ENCODE measurements around the gene PRPF6.

The PRPF6 gene

GRCh38 chr20:64035933-64036345 lies 55.0 kb downstream of the PRPF6 start, which contains the start of gene C20orf204:
Gene C20orf204 (plus strand): TSS chr20:64036182. CDS start chr20:64036324, 142 bp downstream.
- no peak within 1 kb of the TSS for H3K4me3 ChIP-seq (ENCODE audit: severe bottlenecking)
- H3K27ac ChIP-seq (ENCODE audit: poor library complexity, severe bottlenecking) = no peak within 1 kb of the TSS

GRCh38 chr20:64036346-64037198 lies 55.6 kb downstream of the PRPF6 start:
- no peaks in the 10 kb centered on the region for H3K9me3 ChIP-seq (ENCODE audit: severe bottlenecking)
- no peak for ATAC-seq (ENCODE audit: low read depth)
- H3K27ac ChIP-seq (ENCODE audit: poor library complexity, severe bottlenecking) = no peak overlapping the region
- TF ChIP-seq CTCF (IDR thresholded peaks at IDR 0.05; ENCODE audit: poor library complexity, severe bottlenecking) = no peak
- no peak for DNase-seq (ENCODE audit: low spot score)
- H3K27me3 ChIP-seq (ENCODE audit: insufficient read depth, poor library complexity, severe bottlenecking) = peaks cover 6% of the 10 kb centered on the region
- no peak overlapping the region for H3K4me3 ChIP-seq (ENCODE audit: severe bottlenecking)
- H3K36me3 ChIP-seq (ENCODE audit: low read depth) = peaks cover 7% of the 10 kb centered on the region; the same call in 1 of the 2 replicates
- no peaks in the 10 kb centered on the region for H3K4me1 ChIP-seq (ENCODE audit: insufficient read depth, poor library complexity, severe bottlenecking)

More at GRCh38 chr20:64035933-64036345, 55.0 kb downstream of the PRPF6 start, which contains the start of gene C20orf204:
- ATAC-seq (ENCODE audit: low read depth) = no peak
- Histone ChIP-seq H3K9me3 (ENCODE audit: severe bottlenecking) (no peaks in the 10 kb centered on the region), H3K27me3 (ENCODE audit: insufficient read depth, poor library complexity, severe bottlenecking) (peaks cover 6% of the 10 kb centered on the region), H3K4me1 (ENCODE audit: insufficient read depth, poor library complexity, severe bottlenecking) (no peaks in the 10 kb centered on the region), H3K36me3 (ENCODE audit: low read depth) (peaks cover 12% of the 10 kb centered on the region)
- no peak for TF ChIP-seq CTCF (IDR thresholded peaks at IDR 0.05; ENCODE audit: poor library complexity, severe bottlenecking)
- no peak for DNase-seq (ENCODE audit: low spot score)

- TF ChIP-seq CTCF (IDR thresholded peaks at IDR 0.05; ENCODE audit: poor library complexity, severe bottlenecking) = no peak
- Histone ChIP-seq H3K36me3 (ENCODE audit: low read depth) (peaks cover 7% of the 10 kb centered on the region; the same call in 1 of the 2 replicates), H3K4me1 (ENCODE audit: insufficient read depth, poor library complexity, severe bottlenecking) (no peaks in the 10 kb centered on the region), H3K27me3 (ENCODE audit: insufficient read depth, poor library complexity, severe bottlenecking) (peaks cover 10% of the 10 kb centered on the region), H3K9me3 (ENCODE audit: severe bottlenecking) (no peaks in the 10 kb centered on the region), H3K4me3 (ENCODE audit: severe bottlenecking) (no peak overlapping the region), H3K27ac (ENCODE audit: poor library complexity, severe bottlenecking) (no peak overlapping the region)
- DNase-seq (ENCODE audit: low spot score) = no peak
- ATAC-seq (ENCODE audit: low read depth) = no peak
These were observed 56.2 kb downstream of the PRPF6 start for GRCh38 chr20:64037199-64037497.

- H3K4me3 ChIP-seq (ENCODE audit: severe bottlenecking) = peak overlapping the region; percentile 35
- ATAC-seq (ENCODE audit: low read depth) (peak; percentile 1), DNase-seq (ENCODE audit: low spot score) (no peak)
- peaks cover 14% of the 10 kb centered on the region for H3K27me3 ChIP-seq (ENCODE audit: insufficient read depth, poor library complexity, severe bottlenecking)
- H3K27ac ChIP-seq (ENCODE audit: poor library complexity, severe bottlenecking) = no peak overlapping the region
- peaks cover 6% of the 10 kb centered on the region; the same call in 1 of the 2 replicates for H3K36me3 ChIP-seq (ENCODE audit: low read depth)
- no peaks in the 10 kb centered on the region for H3K4me1 ChIP-seq (ENCODE audit: insufficient read depth, poor library complexity, severe bottlenecking)
- TF ChIP-seq CTCF (IDR thresholded peaks at IDR 0.05; ENCODE audit: poor library complexity, severe bottlenecking) = no peak
- H3K9me3 ChIP-seq (ENCODE audit: severe bottlenecking) = no peaks in the 10 kb centered on the region
These were observed 56.7 kb downstream of the PRPF6 start for GRCh38 chr20:64037498-64038213.
